Measurements from ENCODE around the gene CUEDC2.

CUEDC2 gene

GRCh38 chr10:102396730-102397151, 35.6 kb downstream of the CUEDC2 start:
- DNase-seq (ENCODE audit: low read depth) = no peak

DNA sequence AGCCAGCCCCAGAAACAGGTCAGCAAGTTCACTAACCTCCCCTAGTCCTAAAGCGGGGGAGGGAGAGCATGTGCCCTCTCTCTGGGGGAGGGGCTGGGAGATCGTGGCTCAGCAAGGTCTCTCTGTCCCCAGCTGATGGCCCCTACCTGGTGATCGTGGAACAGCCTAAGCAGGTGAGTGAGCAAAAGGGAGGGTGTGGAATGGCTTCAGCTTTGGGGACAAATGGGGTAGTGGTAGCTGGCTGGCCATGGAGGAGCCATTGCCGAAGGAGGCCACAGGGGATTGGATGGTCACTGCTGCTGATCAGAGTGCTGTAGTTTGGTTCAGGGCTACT, 36.1 kb downstream of the CUEDC2 start:
- DNase-seq (ENCODE audit: low read depth) = no peak

- DNase-seq (ENCODE audit: low read depth) = peak; percentile 89
Observed at GRCh38 chr10:102395400-102396316, 36.7 kb downstream of the CUEDC2 start, which contains the start of gene NFKB2. Gene NFKB2 (plus strand): TSS chr10:102395705. CDS start chr10:102395960, 255 bp downstream.

DNA sequence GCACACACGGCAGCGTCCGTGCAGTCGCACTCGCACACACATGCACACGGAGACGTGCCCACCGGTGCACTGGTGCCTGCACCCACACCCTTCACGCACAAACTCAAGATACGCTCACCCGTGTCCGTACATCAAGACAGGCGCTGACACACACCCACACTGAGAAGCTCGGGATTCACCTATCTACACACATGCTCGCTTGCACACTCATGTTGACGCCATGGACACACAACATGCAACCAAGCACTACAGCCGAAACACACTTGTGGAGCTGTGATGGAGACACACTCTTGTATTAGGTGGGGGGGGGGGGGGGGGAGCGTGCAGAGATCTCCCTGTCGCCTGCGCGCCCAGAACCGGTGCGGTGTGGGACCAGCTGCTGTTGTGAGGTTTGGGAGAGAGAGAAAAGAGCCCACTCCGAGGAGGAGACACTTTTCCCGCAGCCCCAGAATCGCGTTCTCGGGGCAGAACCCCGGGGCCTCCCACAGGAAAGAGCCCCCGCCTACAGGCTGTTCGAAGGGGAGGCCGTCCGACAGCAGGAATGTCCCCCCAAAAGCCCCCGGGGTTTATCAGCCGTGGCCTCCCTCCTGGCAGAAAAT, 37.5 kb downstream of the CUEDC2 start:
- DNase-seq (ENCODE audit: low read depth) = peak; percentile 43

DNA sequence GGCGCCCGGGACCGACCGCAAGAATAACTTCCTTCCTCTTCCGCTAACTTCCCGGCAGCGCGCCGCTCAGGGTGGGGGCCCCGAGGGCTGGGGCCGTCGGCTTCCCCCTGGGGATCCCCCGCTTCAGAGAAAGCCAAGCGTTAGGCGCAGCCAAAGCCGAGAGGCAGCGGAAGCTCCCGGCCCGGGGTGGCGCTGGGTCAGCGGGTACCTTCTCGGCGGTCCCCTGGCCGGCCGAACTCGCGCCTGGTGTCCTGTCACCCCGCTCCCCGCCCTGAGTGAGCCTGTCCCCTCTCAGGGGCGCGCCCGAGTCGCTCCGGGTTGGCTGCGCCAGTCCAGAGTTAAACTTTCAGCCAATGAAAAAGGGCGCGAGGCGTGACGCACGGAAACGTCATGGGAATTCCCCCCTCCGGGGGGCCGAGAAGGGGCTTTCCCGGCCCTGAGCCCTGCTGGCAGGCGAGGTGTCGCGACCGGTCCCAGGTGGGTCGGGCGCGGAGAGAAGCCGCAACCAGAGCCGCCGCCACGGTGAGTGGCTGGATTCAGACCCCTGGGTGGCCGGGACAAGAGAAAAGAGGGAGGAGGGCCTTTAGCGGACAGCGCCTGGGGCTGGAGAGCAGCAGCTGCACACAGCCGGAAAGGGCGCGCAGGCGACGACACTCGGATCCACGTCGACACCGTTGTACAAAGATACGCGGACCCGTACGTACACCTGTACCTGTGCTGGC, 38.1 kb downstream of the CUEDC2 start:
- DNase-seq (ENCODE audit: low read depth) = peak; percentile 98

DNA sequence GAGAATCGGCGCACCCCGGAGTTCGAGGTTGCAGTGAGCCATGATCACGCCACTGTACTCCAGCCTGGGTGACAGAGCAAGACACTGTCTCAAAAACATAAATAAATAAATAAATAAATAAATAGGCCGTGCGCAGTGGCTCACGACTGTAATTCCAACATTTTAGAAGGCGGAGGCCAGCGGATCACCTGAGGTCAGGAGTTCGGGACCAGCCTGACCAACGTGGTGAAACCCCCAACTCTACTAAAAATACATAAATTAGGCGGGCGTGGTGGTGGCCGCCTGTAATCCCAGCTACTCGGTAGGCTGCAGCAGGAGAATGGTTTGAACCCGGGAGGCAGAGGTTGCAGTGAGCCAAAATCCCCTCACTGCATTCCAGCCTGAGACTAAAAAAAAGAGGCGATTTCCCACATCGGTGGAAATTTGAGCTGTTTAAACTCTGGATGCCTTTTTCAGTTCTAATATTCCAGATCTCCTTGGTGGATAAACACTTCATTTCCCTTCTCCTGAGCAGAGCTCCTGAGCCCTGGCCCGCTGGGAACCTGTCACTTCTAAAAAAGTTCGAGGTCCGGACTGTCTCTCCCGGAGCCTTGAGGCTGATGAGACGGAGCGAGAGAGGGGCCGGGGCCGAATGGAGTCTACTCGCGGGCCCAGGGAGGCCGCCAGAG, 38.8 kb downstream of the CUEDC2 start:
- no peak for DNase-seq (ENCODE audit: low read depth)

DNA sequence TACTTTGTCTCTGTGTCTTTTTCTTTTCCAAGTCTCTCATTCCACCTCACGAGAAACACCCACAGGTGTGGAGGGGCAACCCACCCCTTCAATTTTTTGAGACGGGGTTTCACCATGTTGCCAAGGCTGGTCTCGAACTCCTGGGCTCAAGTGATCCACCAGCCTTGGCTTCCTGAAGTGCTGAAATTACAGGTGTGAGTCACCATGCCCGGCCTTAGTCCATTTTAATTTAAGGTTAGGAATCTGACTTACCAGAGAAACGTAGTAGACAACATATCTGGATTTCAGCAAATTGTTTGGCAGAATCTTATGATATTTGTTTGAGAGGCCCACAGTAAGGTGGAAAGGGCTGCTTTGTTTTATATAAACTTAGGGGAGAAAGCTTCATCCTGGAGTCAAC, 40.1 kb downstream of the CUEDC2 start:
- DNase-seq (ENCODE audit: low read depth) = no peak

DNA sequence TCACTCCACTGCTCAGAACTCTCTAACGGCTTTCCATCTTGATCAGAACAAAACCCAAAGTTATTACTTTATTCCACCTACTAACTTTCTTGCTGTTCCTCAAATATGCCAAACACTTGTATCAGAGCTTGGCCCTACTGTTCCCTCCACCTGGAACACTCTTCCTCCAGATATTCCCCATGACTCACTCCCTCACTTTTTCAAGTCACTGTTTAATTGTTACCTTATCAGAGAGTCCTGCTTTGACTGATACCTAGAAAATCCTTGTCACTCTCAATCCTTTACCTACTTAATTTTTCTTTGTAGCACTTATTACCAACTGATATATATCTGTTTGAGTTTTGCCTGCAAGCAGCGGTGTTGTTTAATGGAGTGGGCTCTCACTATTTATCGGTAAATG, 42.5 kb downstream of the CUEDC2 start:
- no peak for DNase-seq (ENCODE audit: low read depth)

DNA sequence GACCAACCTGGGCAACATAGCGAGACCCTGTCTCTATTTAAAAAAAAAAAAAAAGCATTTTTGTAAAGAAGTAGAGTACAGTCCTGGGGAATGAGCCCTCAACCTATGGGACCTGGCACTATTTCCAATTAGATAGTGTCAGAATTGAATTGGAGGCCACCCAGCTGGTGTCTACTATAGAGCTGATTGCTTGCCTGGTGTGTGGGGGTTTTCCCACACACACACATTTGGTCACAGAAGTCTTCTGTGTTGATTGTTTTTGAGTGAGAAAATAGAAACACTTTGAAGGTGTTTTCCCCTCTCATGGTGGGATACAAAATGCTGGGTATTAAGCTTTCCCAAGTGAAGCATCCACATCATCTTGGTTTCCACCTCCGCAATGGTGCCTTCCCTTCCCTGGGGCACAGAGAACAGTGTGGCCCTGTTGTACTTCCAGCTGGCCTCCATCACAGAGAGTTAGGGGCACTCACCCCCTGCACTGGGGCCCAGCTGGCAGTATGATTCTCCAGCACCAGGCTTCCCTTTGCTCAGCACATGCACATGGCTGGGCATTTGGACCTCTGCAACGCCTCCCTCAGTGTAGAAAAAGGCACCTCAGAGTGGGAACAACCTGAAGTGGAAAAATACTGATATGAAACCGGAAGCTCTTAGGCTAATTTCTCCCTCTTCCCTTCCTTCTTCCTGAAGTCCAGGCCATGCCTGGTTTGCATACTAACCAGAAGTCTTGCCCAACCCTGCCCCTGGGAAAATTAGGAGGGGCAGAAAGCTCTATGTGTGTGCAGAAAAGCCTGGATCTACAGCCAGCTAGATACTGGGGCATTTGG, 47.6 kb downstream of the CUEDC2 start:
- no peak for DNase-seq (ENCODE audit: low read depth)

DNA sequence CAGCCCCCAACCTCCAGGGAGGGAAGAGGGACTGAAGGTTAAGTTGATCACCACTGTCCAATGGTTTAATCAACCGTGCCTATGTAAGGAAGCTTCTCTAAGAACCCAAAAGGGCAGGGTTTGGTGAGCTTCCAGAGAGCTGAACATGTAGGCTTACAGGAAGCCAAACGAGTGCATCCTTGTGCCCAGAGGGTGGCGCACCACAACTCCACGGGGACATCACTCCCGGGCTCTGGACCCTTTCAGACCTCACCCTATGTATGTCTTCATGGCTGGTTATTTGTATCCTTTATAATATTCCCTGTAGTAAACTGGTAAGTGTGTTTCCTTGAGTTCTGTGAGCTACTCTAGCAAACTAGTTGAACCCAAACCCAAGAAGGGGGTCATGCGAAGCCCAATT, 48.3 kb downstream of the CUEDC2 start:
- no peak for DNase-seq (ENCODE audit: low read depth)

DNA sequence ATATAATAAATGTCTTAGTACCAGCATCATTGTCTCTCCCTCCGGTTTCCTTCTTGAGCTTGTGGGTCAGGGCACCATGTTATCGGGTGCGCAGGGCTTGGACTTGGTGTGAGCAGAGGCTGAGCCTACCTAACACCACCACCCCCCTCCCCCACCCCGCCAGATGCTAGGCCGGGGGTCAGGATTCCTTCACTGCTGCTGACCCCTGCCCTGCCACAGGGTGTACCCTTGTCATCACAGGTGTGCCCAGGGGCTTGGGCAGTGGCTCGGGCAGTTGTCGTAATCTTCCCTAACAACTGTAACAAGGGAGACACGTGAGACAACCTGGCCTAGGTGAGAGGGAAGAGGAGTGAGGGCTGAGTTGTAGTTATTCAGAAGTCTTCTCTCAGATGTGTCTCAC, 49.5 kb downstream of the CUEDC2 start:
- DNase-seq (ENCODE audit: low read depth) = no peak

- DNase-seq (ENCODE audit: low read depth) = no peak
Observed at GRCh38 chr10:102381983-102382382, 50.4 kb downstream of the CUEDC2 start.

DNA sequence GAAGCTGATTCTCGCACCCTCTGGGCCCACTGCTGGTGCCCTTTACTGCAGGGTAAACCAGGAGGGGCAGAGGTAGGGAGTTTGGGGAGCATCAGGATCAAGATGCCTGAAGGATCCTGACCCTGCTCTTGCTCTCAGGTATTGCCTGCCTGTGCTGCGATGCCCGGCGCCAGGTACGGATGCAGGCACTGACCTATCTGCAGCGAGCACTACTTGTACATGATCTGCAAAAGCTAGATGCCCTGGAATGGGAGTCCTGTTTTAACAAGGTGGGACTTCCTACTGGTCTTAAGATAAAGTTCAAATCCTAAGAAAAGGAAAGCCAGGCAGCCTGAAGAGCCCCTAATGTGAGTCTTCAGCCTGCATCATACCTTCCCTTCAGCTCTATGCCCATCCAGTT, 53.0 kb downstream of the CUEDC2 start:
- DNase-seq (ENCODE audit: low read depth) = no peak

DNA sequence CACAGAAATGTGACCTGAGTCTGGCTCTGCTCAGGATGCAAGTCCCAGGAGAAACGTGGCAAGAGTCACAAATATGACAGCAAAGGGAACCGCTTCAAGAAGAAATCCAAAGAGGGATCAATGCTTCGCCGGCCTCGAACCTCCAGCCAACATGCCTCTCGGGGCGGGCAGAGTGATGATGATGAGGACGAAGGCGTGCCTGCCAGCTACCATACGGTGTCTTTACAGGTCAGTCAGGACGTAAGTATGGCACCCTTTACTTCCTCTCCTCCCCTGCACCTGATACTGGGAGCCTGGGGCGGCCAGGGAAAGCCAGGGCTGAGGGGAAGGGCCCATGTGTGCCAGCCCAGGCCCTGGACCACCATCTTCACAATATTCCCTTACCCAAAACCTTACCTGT, 55.5 kb downstream of the CUEDC2 start:
- DNase-seq (ENCODE audit: low read depth) = no peak

- no peak for DNase-seq (ENCODE audit: low read depth)
Observed at GRCh38 chr10:102375867-102376266, 56.5 kb downstream of the CUEDC2 start.

- no peak for DNase-seq (ENCODE audit: low read depth)
Observed at GRCh38 chr10:102375250-102375649, 57.1 kb downstream of the CUEDC2 start.
